Measurements from ENCODE around the gene DNAJB1. TPM values are rescaled to one million over a fixed set of nuclear protein-coding genes. Genes with fewer than 3 reads are reported as not detected.

The DNAJB1 gene
- total and polyA plus RNA-seq, 2 experiments from 2014 or later, result 41.8 to 82.8 TPM

DNA sequence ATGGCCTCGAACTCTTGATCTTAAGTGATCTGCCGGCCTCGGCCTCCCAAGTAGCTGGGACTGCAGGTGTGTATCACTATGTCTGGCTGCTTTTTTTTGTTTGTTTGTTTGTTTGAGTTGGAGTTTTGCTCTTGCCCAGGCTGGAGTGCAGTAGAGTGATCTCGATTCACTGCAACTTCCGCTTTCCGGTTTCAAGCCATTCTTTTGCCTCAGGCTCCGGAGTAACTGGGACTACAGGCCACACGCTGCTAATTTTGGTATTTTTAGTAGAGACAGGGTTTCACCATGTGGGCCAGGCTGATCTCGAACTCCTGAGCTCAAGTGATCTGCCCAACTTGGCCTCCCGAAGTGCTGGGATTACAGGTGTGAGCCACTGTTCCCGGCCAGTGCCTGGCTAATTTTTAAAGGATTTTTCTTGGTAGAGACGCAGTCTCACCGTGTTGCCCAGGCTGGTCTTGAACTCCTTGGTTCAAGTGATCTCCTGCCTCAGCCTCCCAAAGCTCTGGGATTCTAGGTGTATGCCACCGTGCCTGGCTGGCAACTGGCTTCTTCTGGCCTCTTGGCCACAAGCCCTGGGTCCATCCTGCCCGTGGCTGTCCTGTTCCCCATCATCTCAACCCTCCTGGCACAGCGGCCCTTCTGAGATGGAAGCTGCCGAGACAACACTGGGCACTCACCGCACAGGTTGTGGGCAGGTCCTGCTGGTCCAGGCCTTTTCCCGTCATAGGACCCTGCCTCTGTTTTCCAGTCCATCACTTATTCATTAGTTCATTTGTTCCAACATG is 22.7 kb upstream of the DNAJB1 start:
- Histone ChIP-seq H3K4me1 (ENCODE audit: low read depth) (peaks cover 18% of the 10 kb centered on the region), H3K36me3 (no peaks in the 10 kb centered on the region), H3K4me3 (no peak overlapping the region), H3K27ac (no peak overlapping the region), H3K27me3 (no peaks in the 10 kb centered on the region), H3K9me3 (ENCODE audit: low read depth) (no peaks in the 10 kb centered on the region)
- DNase-seq (ENCODE audit: low read depth in 1 of 2, low spot score in 1 of 2), result no peak
- TF ChIP-seq, protein P1, sequence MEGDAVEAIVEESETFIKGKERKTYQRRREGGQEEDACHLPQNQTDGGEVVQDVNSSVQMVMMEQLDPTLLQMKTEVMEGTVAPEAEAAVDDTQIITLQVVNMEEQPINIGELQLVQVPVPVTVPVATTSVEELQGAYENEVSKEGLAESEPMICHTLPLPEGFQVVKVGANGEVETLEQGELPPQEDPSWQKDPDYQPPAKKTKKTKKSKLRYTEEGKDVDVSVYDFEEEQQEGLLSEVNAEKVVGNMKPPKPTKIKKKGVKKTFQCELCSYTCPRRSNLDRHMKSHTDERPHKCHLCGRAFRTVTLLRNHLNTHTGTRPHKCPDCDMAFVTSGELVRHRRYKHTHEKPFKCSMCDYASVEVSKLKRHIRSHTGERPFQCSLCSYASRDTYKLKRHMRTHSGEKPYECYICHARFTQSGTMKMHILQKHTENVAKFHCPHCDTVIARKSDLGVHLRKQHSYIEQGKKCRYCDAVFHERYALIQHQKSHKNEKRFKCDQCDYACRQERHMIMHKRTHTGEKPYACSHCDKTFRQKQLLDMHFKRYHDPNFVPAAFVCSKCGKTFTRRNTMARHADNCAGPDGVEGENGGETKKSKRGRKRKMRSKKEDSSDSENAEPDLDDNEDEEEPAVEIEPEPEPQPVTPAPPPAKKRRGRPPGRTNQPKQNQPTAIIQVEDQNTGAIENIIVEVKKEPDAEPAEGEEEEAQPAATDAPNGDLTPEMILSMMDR (IDR thresholded peaks at IDR 0.05; ENCODE audit: low read depth, low read length), result no peak

DNA sequence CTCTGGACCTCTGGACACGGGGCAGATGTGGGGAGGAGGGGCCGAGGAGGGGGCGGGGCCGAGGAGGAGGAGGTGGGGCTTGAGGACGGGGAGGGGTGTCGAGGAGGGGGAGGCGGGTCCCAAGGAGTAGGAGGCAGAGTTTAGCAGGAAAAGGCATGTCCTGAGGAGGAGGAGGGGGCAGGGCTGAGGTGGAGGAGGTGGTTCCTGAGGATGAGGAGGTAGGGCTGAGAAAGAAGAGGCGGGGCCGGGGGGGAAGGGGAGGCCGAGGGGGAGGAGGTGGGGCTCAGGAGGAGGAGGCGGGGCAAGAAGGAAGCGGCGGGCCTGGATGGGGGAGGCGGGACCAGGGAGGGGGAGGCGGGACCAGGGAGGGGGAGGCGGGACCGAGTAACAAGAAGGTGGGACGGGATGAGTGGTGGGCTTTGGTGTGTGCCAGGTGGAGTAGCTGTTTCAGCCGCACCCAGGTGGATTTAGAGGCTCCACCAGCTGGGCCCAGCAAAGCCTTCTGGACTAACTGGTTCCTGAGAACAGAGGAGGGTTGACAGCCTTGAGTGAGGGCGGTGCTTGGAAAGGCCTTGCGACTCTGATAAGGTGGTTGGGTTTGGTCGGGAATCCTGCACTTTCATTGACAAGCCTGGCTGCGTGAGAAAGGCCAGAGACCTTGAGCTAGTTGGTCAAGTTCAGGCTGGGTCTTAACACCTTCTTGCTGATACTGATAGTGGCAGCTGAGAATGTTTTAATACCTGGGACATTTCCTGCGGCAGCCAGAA is 18.9 kb upstream of the DNAJB1 start:
- no peak overlapping the region for H3K27ac ChIP-seq
- peak overlapping the region; percentile 12 for H3K4me3 ChIP-seq
- no peaks in the 10 kb centered on the region for H3K27me3 ChIP-seq
- H3K4me1 ChIP-seq (ENCODE audit: low read depth), result peaks cover 10% of the 10 kb centered on the region
- H3K9me3 ChIP-seq (ENCODE audit: low read depth), result no peaks in the 10 kb centered on the region
- TF ChIP-seq, protein P1 (IDR thresholded peaks at IDR 0.05; ENCODE audit: low read depth, low read length), result no peak
- H3K36me3 ChIP-seq, result no peaks in the 10 kb centered on the region
- peak; percentile 82 to 94 for DNase-seq (ENCODE audit: low read depth in 1 of 2, low spot score in 1 of 2)

DNA sequence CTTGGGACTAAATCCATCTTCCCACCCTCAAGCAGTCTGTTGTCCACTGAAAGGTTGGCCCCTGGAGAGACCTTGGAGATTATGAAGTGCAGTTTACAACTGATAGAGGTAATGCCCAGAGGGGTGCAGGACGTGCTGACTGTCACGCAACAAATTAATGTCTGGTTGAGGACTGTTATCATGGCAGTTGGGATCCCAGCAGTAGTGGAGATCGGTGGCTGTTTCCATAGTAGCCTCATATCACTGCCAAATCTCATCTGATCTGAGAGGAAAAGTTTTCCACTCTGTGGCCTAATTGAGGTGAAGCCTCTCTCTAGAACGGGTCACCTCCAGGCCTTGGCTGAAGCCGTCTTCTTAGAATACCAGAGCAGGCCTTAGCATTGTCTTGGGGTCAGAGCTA is 15.3 kb upstream of the DNAJB1 start:
- TF ChIP-seq, protein P1 (IDR thresholded peaks at IDR 0.05; ENCODE audit: low read depth, low read length), result no peak
- no peaks in the 10 kb centered on the region for H3K36me3 ChIP-seq
- no peak overlapping the region for H3K27ac ChIP-seq
- H3K4me1 ChIP-seq (ENCODE audit: low read depth), result peaks cover 14% of the 10 kb centered on the region
- H3K9me3 ChIP-seq (ENCODE audit: low read depth), result no peaks in the 10 kb centered on the region
- no peak for DNase-seq (ENCODE audit: low read depth in 1 of 2, low spot score in 1 of 2)
- H3K4me3 ChIP-seq, result no peak overlapping the region
- no peaks in the 10 kb centered on the region for H3K27me3 ChIP-seq

DNA sequence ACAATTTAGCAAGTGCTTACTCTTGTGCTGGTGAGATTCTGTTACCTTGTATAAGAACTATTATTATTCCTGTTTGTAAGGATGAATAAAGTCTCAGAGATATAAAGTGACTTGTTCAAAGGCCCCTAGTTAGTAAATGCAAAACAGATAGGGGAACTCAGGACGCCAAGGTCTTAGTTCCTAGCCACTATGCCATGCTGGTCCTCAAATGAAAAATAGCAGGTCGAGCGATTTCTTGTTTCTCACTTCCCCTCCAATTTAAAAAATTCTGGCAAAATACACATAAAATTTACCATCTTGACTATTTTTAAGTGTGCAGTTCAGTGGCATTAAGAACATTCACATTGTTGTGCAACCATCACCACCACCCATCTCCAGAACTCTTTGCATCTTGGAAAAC is 12.3 kb upstream of the DNAJB1 start:
- H3K4me3 ChIP-seq, result peak overlapping the region; percentile 63
- no peaks in the 10 kb centered on the region for H3K36me3 ChIP-seq
- H3K27me3 ChIP-seq, result no peaks in the 10 kb centered on the region
- H3K9me3 ChIP-seq (ENCODE audit: low read depth), result no peaks in the 10 kb centered on the region
- H3K4me1 ChIP-seq (ENCODE audit: low read depth), result peaks cover 4% of the 10 kb centered on the region
- no peak for DNase-seq (ENCODE audit: low read depth in 1 of 2, low spot score in 1 of 2)
- TF ChIP-seq, protein P1 (IDR thresholded peaks at IDR 0.05; ENCODE audit: low read depth, low read length), result no peak
- no peak overlapping the region for H3K27ac ChIP-seq

DNA sequence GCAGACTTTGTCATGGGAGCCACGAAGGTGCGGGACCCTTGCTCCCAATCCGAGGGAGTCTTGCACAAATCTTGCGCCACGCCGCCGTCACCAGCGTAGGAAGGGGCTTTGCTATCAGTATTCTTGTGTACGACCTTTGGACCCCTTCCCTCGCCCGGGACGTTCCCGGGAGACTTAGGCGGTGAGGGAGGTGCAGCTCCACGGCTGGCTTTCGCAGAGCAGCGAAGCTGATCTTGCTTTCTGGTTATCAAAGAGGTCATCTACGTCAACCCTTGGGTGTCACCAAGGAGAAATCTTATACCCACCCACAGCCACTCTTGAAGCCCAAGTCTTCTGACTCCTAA is 11.8 kb upstream of the DNAJB1 start:
- H3K36me3 ChIP-seq, result no peaks in the 10 kb centered on the region
- H3K9me3 ChIP-seq (ENCODE audit: low read depth), result no peaks in the 10 kb centered on the region
- peaks cover 4% of the 10 kb centered on the region for H3K4me1 ChIP-seq (ENCODE audit: low read depth)
- H3K27ac ChIP-seq, result peak overlapping the region; percentile 67
- DNase-seq (ENCODE audit: low read depth in 1 of 2, low spot score in 1 of 2), result no peak
- peak overlapping the region; percentile 63 for H3K4me3 ChIP-seq
- TF ChIP-seq, protein P1 (IDR thresholded peaks at IDR 0.05; ENCODE audit: low read depth, low read length), result no peak
- H3K27me3 ChIP-seq, result no peaks in the 10 kb centered on the region
